HL-60/S4 treated with phorbol 12-myristate 13-acetate at 8.2 ng/mL for 4 days and 3 days (cell line): ENCODE data around the gene MYADM.

Experiments used
- in situ Hi-C: fragments of 300-500 bp; cut with MboI; formaldehyde crosslinking; loops from 2 replicates; pipeline ENCODE4 v1.15.0; 2022; ENCODE audit warnings: low sequenced_read_pairs

MYADM gene

DNA sequence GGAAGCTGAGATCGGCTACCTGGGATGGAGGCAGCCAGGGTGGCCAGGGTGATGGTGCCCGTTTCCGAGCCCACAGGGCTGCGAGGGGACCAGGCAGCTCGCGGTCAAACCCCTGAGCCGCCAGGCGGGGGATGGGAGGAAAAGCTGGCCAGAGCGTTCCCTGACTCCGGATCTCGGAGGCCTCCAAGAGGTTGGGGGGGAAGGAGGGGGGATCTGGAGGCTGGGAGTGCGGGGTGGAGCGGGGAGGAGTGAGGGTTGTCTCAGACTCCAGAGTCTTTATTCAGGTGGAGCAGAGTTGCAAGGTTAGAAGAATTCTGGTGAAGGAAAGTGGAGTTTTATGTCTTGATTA is 42.5 kb downstream of the MYADM start:
- in situ Hi-C loops, result no loop called here

GRCh38 chr19:53912653-53913052 is 45.0 kb downstream of the MYADM start:
- in situ Hi-C loops, result no loop called here

DNA sequence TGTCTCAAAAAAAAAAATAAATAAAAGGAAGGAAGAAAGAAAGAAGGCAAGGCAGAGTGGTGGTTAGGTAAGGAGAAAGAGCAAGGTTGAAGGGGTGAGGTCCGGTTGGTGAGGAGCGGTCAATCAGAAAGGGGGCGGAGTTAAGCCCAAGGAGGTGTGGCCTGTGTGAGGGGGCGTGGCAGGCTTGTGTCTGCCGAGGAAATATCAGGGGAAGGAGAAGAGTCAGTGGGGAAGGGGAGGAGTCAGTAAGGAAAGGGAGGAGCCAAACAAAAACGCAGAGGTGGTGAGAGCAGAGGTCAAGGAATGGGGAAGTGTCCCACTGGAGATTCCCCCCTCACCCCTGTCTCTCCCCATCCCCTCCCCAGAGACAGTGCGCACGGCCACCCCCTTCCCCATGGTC is 47.3 kb downstream of the MYADM start:
- in situ Hi-C loops, result no loop called here

GRCh38 chr19:53916004-53916403 is 48.3 kb downstream of the MYADM start:
- in situ Hi-C loops, result no loop called here

DNA sequence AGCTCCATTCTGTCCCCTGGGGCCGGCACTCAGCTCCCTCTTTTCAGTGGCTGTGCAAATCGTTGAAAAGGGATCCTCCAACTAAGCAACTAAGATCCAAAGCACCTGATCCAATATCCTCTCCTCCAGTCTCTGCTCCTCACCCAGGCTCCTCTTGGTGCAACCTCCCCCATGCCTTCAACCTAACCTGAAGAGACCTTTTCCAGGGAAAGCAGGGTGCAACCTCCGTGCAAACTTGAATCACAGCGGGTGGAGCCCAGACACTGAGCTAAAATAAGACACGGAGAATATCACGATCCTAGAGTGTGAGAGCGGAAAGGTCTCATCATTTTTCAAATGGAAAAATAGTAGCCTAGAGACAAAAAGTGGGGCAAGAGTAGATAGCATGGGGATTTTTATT is 49.7 kb downstream of the MYADM start:
- in situ Hi-C loops, result no loop called here
